NCI-H187 (cell line): ENCODE measurements around the gene CD248.

ENCODE experiments used
- DNase-seq, 2 experiments: peaks; one replicate each; lab custom pipeline; 2025; lab: John Stamatoyannopoulos, UW

The CD248 gene

GRCh38 chr11:66340596-66341501 lies 24.0 kb upstream of the CD248 start:
- no peak for DNase-seq

DNA sequence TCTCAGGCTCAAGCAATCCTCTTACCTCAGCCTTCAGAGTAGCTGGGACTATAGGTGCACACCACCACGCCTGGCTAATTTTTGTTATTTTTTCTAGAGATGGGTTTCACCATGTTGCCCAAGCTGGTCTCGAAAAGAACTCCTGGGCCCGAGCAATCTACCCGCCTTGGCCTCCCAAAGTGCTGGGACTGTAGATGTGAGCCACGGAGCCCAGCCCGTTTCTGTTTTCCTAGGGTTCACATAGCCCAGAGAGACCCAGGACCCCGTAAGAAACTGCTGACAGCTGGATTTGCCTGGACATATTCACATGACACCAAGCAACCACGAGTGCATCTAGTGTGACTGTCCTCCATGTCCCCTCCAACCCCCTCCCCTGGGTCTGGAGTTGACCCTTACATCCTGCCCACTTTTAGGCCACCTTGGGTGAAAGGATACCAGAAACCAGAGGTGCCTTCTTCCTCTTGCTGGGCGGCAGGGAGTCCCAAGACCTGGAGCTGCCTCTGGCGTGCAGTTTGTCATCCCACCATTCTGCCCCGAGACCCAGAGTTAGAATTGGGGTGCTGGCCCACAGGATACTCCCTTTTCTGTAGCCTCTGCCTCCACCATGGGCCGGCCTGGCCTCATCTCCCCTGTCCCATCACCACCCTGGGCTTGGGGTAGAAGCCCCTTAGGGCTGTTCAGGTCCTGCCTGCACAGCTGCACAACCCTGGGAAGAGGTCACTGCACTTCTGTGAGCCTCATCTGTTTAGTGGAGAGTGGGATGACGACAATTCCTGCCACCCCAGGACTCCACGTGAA lies 23.0 kb upstream of the CD248 start:
- no peak for DNase-seq

- DNase-seq: no peak
These were observed 22.4 kb upstream of the CD248 start for GRCh38 chr11:66339162-66339675.

DNA sequence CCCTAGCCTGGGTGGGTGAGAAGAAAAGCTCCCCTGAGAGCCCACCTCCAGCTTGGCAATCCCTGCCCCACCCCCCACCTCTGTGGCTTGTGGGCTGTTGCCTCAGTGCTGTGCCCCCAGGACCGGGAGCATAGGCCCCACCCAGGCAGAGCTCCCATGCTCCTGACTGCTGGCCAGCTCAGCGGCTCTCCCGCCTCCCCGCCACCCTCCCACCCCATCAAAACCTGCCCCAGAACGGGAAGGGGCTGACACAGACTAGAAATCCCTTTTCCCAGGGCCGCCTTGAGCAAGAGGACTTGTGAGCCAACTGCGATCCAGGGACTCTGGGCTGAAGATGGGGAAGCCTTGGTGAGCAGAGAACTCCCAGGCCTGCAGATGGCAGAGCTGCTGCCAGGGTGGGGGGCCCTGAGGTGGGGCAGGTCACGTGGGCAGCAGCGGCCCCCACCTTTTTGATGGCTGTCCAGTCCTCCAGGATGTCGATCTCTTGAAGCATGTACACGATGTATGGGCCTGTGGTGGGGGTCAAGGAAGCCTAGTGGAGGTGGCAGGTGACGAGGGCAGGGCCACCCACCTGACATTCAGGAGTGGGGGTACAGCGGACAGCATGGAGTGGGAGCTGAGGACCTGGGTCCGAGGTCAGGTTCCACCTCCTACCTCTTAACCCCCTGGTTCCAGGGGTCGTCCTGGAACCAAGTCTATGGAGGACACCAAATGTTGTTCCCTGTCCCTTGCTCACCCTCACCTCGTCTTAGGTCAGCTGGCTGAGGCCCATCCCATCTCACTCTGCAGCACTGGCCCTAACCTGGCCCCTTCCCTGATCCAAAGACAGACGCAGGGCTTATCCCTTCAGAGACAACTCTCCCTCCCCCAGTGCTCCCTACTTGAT lies 21.7 kb upstream of the CD248 start:
- no peak for DNase-seq

DNA sequence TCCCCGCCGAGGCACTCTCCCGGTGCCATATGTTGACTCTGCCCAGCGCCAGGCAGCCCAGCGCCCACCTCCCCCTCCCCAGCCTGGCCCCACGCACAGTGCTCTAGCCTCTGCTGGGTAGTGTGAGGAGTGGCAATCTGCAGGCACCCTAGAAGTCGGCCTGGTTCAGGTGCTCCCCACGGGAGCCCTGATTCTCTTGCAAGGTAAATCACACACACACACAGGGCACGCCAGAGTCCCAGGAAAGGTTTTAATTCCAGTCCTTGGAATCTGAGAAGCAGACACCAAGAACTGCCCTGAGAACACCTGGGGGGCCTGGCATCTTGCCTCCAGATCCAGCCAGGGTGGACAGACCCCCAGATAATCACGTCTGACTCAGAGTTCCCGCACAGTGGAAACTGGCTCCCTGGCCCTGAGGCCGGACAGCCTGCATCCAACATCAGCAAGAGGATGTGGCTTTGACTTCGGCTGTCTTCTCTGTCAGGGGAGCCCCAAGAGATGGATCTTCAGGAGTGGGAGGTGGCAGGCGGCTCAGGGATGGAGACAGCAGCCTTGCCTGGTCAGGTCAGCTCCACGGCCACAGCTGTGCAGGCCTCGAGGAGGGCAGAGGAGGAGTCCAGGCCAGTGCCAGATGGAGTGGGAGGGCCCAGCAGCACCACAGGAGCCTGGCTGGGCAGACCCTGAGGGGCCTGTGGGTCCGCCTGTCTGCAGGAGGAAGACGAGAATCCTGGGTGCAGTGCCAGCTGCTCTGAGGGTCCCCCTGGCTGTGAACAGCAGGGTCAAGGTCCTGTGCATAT lies 20.5 kb upstream of the CD248 start:
- DNase-seq: no peak

- no peak for DNase-seq
These were observed 19.6 kb upstream of the CD248 start, which contains the start of gene RIN1 for GRCh38 chr11:66336234-66337102. Gene RIN1, minus strand, starts transcription at chr11:66336434. Its CDS starts 32 bp downstream, at chr11:66336402.

DNA sequence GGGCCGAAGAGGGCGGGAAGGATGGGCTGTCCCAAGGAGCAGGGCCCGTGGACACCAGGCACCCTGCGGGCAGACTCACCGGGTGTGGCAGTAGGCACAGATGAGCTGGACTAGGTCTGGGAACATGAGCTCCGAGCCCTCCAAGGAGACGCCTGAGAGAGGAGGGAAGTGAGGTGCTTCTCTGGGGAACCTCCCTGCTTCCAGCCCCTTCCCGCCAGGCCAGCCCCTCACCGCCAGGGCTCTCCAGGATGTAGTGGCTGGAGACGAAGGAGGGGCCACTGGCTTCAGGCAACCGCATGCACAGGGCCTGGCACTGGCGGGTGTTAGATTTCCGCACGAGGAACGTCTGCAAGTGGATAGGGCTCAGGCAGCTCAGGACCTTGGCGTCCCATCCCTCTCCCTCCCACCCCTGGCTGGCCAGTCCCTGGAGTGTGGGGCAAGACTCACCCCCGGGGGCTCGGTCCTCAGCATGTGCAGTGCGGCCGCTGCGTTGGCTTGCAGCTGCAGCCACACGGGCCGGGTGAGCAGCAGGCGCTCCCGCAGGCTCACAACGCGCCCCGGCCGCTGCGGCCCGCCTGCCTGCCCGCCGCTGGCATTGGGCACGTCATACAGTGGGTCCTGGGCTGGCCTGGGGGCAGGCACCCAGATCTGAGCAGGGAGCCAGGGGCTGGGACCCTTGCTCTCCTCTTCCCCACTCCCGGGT lies 18.8 kb upstream of the CD248 start:
- no peak for DNase-seq

DNA sequence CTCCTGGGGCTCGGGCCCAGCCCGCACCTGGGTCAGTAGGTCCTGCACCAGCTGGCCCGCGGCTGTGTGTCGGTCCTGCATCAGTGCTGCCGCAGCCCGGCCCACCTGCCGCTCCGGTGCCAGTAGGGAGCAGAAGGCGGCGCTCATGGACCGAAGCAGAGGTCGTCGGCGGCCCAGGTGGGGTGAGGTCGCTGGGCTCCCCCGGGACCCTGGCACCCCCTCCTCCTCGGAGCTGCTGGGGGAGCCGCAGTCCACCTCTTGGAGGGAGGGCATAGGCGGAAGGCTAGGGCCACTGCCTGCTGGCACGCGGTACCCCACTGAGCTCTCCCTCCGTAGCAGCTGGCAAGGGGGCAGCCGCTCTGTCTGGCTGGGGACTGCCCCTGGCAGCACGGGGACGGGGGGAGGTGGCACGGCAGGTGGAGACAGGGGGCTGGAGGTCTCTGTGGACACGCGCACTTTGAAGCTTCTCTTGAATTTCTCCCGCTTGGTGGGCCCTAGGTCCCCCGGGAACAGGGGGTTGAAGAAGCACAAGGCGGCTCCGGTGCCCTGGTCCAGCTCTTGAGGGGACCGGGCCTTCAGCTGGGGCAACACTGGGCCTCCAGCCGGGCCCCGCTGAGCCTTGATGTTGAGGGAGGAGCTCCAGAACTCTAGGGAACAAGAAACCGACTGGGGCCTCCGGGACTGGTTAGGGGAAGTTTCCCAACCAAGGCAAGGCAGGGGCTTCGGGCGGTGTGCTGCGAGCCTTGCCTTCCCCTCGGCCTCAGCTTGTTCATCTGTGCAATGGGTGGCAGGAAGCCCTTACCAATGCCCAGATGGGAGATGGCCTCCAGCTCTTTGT lies 18.0 kb upstream of the CD248 start:
- no peak for DNase-seq

- DNase-seq: no peak
These were observed 17.2 kb upstream of the CD248 start for GRCh38 chr11:66333896-66334604.

- DNase-seq: no peak
These were observed 16.5 kb upstream of the CD248 start for GRCh38 chr11:66333220-66333877.

DNA sequence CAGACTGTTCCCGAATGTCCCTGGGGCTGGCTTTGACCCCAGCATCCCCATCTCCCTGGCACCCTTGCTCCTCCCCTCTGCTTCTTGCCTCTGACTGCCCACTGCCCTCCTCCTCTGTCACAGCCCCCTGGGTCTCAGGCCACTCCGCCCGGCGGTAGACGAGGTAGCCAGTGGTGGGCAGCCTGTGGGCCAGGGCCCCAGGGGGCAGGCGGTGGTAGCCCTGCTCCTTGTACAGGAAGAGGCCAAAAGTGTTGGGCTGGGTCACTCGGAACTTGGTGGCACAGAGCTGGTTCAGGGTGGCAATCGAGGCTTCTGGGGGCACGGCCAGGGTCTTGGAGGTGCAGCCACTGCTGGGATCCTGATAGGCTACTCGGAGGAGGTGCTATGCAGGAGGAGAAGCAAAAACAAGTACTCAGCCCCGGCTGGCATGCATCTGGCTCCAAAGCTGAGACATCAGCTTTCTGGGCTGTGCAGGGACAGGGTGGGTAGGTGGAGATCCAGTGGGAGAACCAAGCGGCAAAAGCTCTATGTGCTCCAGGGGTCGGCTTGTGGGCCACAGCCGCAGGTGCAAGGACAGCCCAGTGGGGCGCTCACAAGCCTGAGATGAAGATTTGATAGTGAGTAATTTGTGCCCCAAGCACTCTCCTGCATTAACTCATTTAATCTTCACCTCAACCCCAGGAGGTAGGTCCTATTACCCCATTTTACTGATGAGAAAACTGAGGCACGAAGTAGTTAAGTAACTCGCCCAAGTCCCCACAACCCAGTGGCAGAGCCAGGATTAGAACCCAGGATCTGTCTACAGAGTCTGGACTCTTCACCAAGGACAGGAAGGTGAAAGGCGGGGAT lies 15.8 kb upstream of the CD248 start:
- DNase-seq: no peak

DNA sequence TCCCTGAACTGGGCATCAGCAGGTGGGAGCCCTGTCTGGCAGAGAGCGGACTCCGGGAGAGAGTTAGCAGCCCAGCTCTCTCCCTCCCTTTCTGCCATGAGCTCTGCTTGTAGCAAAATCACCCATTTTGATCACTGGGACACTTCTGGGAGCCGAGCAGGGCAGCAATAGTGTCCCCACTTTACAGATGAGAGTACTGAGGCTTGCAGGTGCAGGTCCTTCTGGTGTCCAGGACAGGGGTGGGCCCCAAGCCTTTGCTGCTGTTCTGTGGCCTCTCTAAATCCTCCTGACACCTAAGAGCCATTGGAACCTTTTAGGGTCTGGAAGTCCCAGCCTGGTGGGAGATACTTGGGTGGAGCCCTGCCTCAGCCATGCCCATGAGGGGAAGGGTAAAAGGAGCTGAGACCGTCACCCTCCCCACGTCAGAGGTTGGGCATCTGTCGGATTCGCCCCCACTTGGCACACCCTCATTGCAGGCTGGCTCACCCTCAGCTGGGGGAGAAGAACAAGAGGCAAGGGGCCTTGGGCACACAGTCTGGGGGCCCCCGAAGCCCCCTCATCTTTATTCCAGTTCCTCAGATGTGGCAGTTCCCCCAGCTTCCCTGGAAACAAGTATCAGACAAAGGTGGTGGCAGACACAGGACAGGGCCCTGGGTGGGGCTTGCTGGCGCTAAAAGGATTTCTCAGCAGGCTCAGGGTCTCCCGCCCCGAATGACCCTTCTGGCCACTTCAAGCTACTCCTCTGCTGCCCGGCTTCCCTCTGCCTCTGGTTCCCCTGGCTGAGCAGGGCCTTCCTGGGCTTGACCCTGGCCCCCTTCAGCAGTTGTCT lies 14.9 kb upstream of the CD248 start:
- no peak for DNase-seq

- DNase-seq: no peak
These were observed 14.1 kb upstream of the CD248 start for GRCh38 chr11:66330931-66331330.

GRCh38 chr11:66329165-66329673 lies 12.4 kb upstream of the CD248 start:
- no peak for DNase-seq
